Endometrial microvascular endothelial cells (primary cell): Measurements from ENCODE around the gene IFNA14. TPM values are rescaled to one million over a fixed set of nuclear protein-coding genes. Genes with fewer than 3 reads are reported as not detected.
"Not testable (repeated sequence)": the region's sequence is repeated elsewhere in the genome, so short reads cannot be mapped to it uniquely, and the experiment has no call there.

Source experiments
- in situ Hi-C: cut with HindIII; loops from 2 replicates; pipeline ENCODE4 v1.10.0; 2017; ENCODE audit warnings: low sequenced_read_pairs, low pct_unique_long_range_greater_than_20kb; ENCODE audit errors: inconsistent ontology term
- total RNA-seq: library from RNA; depleted of rRNA; stranded (reverse); fragments of >200 nt; gene quantifications from one replicate; pipeline ENCODE4 v1.2.3, GENCODE V29; 2015; ENCODE audit errors: inconsistent ontology term

Gene IFNA14
- total RNA-seq, result not detected

GRCh38 chr9:21239911-21240310 lies at the start of gene IFNA14:
TSS of gene IFNA14 (minus strand) at chr9:21240005. CDS start at chr9:21239935, 70 bp downstream.
- in situ Hi-C loops, result no loop called here

GRCh38 chr9:21287280-21287679 lies 47.5 kb upstream of the IFNA14 start:
- in situ Hi-C loops, result no loop called here

GRCh38 chr9:21286659-21287058 lies 46.9 kb upstream of the IFNA14 start:
- in situ Hi-C loops, result no loop called here

GRCh38 chr9:21286099-21286498 lies 46.3 kb upstream of the IFNA14 start:
- in situ Hi-C loops, result no loop called here

GRCh38 chr9:21281275-21281674 lies 41.5 kb upstream of the IFNA14 start:
- in situ Hi-C loops, result no loop called here

- in situ Hi-C loops, result no loop called here
Measured at GRCh38 chr9:21268347-21268657, 28.5 kb upstream of the IFNA14 start.

GRCh38 chr9:21267485-21268346 lies 27.9 kb upstream of the IFNA14 start:
- in situ Hi-C loops, result no loop called here

- in situ Hi-C loops, result no loop called here
Measured at GRCh38 chr9:21266733-21267484, 27.1 kb upstream of the IFNA14 start.

GRCh38 chr9:21265421-21266189 lies 25.8 kb upstream of the IFNA14 start:
- in situ Hi-C loops, result no loop called here

GRCh38 chr9:21255538-21256212 lies 15.9 kb upstream of the IFNA14 start:
- in situ Hi-C loops, result no loop called here

GRCh38 chr9:21252721-21253547 lies 13.1 kb upstream of the IFNA14 start:
- in situ Hi-C loops, result no loop called here

- in situ Hi-C loops, result no loop called here
Measured at GRCh38 chr9:21251638-21252037, 11.8 kb upstream of the IFNA14 start.

- in situ Hi-C loops, result no loop called here
Measured at GRCh38 chr9:21251190-21251589, 11.4 kb upstream of the IFNA14 start.

- in situ Hi-C loops, result no loop called here
Measured at GRCh38 chr9:21244836-21245235, 5.0 kb upstream of the IFNA14 start.

- in situ Hi-C loops, result not testable (repeated sequence)
Measured at GRCh38 chr9:21236360-21236714, 3.5 kb downstream of the IFNA14 start.

- in situ Hi-C loops, result not testable (repeated sequence)
Measured at GRCh38 chr9:21235468-21236359, 4.1 kb downstream of the IFNA14 start.

GRCh38 chr9:21234153-21234687 lies 5.6 kb downstream of the IFNA14 start:
- in situ Hi-C loops, result no loop called here
